CD4-positive, alpha-beta T cell treated with Interleukin-2 at 100 ng/mL for 4 hours (primary cell): ENCODE results near the gene PPIE.

Source experiments
- DNase-seq: peaks from one replicate; pipeline ENCODE4 v3.0.0-alpha.2; 2020; ENCODE audit warnings: low spot score

The PPIE gene

DNA sequence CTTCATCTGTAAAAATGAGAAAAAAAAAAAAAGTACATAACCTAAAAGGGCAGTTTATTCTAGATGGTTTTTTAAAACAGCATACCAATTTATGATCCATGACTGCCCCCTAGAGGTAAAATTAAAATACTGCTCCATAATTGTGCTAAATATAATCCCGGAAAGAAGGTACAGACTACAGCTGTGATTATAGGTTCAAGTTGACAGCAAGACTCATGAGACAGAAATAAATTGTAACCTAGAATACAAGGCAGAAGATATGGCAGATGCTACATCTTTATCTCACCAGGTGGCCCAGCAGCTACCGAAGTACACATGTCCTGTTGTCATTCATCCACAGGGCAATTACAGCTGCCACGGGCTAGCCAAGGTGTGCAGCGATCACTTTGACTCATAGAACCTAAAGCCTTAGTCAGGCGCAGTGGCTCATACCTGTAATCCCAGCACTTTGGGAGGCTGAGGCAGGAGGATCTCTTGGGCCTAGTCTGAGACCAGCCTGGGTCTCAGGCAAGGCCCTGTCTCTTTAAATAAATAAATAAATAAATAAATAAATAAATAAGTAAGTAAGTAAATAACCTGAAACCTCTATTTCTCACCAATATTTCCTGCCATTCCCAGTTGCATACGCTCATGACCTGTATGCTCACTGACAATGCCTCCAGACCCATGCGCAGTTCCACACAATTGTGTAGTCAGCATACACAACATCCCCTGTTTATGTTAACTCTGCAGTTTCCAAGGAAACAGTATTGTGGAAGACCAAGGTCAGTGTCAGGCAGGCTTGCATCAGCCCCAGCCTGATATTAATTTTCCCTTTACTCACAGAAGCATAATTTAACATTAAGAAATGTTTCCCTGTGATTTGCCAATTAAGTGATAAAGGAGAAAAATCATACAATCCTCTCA is 18.3 kb upstream of the PPIE start:
- DNase-seq: peak; percentile 84

DNA sequence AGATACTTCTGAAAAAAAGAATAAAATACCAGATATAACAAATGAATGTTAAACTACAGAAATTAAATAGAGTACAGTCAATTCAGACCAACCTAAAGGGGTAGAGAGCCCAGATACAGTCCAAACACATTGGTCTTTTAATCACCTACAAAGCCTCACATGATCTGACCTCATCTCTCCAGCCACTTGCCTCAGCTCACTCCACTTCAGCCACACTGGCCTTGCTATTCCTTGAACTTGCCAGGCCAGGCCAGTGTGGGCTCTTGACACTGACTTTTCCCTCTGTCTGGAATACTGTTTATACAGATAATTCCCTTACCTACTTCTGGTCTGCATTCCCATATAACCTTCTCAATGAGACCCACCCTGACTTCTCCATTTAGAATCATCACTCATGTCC is 17.0 kb upstream of the PPIE start:
- no peak for DNase-seq

DNA sequence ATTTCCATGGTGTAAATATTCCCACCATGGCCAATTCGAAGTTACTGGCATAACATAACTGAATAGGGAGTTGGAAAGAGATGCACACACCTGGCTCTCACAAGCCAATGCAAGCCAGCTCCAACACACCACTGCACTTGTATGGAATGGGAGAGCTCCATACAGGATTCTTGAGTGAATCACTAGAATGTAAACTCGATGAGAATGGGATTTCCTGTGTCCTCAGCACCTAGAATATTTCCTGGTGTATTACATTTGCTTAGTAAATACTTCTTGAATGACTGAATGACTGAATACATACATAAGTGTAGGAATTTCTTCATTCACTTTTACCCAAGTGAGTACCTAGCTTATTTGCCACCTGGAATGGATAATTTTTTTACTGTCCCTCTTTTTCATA is 16.2 kb upstream of the PPIE start:
- DNase-seq: no peak

DNA sequence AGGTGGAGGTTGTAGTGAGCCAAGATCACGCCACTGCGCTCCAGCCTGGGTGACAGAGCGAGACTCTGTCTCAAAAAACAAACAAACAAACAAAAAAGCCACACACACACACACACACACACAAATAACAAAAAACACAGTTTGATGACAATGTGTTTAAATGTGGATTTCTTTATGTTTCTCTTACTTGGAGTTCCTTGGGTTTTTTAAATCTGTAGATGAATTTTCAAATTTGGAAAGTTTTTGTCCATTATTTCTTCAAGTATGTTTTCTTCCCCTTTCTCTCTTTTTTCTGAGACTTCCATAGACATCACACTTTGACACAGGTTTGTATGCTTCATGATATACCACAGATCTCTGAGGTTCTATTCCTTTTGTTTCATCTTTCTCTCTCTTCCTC is 12.1 kb upstream of the PPIE start:
- no peak for DNase-seq

DNA sequence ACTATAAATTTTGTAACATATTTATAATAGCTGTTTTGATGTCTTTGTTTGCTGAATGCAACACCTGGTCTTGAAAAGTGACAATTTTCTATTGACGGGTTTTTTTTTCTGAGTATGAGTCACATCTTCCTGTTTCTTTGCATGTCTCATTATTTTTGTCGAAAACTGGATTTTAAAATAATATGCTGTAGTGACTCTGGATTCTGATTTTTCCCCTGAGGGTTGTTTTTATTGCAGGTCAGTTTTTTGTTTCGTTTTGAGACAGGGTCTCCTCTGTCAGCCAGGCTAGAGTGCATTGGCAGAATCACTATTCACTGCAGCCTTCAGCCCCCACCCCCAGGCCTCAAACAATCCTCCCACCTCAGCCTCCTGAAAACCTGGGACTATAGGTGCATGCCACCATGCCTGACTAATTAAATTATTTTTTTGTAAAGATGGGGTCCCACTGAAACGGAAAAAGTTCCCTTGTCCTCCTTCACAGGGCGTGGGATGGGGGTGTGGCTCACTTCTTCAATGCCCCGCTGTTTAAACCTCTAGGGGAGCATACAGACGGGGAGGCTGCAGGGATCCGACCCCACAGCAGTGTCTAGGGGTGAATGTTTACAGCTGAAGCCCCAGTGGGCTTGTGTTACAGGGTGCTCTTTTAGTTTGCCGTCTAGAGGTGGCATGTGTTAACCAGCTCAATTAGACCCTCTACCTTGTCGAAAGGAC is 11.3 kb upstream of the PPIE start:
- no peak for DNase-seq

DNA sequence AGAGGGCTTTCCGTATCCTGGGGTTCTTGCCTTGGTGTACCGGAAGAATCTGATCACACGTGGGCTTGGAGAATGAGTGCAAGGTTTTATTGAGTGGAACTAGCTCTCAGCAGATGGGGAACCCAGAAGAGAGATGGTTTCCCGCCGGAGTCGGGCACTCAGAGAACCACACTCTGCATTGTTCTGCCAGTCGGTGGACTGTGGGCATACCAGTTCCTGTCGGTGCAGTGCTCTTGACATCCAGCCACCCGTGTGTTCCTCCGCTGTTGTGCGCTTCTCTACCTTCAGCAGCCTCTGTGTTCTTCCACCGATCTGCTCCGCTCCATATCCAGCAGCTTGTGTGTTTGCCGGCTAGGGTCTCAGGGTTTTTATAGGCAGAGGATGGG is 10.8 kb upstream of the PPIE start:
- DNase-seq: no peak

DNA sequence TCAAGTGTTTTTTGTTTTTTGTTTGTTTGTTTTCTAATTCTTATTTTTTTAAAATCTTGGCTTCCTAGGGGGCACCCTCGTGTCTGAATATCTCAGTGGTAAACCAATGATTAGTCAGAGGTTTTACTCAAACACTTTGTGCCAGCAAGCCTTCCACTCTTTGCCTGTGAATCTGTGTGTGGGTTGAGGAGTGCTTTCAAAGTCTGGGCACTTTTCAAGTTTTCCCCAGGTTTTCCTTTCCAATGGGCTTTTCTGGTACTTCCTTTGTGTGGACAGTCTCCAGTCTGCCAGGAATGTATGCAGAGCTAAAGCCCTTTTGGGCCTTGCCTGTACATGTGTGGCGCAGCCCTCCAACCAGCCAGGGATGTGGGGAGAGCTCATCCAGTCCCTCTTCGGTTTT is 9.7 kb upstream of the PPIE start:
- no peak for DNase-seq

DNA sequence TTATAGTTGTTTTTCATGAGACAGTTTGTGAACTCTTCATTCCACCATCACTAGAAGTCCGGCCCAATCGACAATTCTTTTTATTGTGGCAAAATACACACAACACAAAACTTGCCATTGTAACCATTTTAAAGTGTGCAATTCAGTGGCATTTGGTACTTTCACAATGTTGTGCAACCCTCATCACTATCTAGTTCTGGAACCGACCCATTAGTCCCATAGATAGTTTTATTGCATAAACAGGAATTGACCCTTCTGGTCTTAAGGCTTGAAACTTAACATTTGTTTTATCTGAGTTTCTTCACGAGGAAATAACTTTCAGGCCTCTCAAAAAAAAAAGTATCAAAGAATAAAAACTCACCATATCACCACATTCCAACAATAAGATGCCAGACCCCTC is 8.8 kb upstream of the PPIE start:
- DNase-seq: no peak

DNA sequence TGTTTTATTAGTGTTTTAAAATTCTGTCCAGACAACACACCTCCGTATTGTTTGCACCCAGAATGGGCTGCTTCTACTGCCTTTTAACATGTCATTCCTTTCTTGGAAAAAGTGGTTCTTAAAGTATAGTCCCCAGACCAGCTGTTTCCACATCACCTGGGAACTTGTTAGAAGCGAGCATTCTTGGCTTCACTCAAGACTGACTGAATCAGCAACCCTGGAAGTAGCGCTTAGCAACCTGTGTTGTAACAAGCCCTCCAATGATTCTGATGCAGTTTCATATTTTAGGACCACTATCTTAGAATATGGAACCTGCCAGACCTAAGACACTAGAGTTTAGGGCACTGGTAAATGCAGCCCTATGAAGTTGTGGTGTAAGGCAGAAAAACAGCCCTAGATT is 6.0 kb upstream of the PPIE start:
- no peak for DNase-seq

DNA sequence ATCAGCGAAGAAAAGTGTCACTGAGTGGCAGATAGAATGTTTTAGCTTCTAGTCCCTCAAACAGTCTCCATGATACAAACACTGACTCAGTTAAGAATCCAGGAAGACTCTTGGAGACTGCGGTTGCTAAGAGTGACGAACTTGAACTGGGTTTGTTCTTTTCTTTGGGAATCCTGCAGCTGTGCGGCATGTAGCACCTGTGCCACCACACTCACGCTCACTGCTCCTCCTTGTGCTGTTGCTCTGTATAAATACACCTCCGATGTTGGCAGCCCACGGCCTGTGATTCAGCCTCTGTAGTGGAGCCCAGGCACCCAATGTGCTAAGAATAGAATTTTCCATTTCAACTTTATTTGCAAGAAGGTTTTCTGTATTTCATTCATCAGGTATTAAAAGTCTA is 5.5 kb upstream of the PPIE start:
- no peak for DNase-seq

DNA sequence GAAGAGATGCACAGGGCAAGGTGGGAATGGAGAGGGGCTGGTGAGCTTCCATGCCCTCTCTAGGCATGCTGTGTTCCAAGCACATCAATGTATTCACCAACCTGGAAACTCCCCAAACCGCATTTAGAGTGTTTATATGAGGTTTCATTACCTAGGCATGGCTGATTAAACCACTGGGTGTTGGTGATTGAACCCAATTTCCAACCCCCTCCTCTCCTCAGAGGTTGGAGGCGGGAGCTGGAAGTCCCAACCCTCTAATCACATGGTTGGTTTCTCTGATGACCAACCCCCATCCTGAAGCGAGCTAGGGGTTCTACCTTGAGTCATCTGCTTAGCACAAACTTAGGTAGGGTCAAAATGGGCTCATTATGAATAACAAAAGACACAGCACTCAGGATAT is 3.0 kb upstream of the PPIE start:
- DNase-seq: no peak

DNA sequence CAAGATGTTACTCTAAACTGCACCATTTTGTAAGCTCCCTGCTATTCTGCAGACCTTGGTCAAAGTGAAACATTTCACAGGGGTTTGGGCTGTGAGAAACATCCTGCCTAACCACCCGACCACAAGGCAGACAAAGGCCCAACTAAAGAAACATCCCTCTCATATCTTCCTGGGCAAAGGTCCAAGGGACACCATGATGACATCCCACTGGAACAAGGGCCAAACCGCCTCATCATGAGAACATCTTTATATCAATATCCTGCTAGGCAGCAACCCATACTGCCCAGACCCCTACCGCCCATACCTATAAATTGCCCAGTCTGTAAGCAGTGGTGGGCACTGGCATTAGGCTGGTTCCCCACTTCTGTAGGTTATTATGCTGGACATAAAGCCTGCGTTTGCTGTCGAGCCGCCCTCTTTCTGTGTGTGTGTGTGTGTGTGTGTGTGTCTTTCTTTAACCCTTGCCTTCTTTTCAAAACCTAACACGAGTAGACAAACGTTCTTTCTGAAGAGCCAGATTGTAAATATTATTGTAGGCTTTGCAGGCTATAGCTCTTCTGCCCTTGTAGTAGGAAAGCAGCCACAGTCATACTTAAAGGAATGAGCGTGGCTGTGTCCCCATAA is 1.0 kb upstream of the PPIE start:
- no peak for DNase-seq

DNA sequence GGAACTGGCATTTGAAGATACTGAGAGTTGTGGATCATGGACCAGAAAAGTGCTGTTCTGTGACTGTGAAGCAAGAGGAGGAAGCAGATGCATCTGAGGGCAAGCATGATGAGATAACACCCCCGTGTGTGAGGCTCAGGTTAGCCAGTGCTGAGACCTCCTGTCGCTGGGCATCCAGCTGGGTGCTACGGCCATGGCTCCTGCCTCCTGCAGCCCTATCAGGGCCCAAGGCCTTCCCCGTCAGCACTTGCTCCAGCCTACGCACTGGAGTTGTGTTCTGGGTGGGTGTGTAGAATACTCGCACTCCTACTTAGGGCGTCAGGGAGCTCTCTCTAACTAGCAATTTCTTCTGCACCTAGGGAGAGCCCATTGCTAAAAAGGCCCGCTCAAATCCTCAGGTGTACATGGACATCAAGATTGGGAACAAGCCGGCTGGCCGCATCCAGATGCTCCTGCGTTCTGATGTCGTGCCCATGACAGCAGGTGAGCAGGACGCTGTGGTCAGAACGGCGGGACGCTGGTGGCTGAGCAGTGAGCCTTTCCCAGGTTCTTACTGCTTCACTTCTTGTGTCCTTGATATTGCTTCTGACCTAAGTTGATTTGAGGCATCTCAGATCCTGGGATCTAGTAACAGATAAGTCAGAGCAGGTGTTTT is 6.5 kb downstream of the PPIE start:
- no peak for DNase-seq

DNA sequence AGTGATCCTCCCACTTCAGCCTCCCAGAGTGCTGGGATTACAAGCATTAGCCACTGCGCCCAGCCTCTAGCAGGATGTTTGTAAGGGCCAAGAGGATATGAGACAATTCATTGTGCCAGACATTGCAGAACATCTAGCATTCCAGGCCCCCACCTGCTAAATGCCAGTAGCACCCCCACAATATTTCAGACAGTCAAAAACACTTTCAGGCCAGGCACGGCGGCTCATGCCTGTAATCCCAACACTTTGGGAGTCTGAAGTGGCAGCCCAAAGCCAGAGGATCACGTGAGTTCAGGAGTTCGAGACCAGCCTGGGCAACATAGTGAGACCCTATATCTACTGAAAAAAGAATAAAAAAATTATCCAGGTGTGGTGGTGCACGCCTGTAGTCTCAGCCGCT is 12.9 kb downstream of the PPIE start:
- no peak for DNase-seq

DNA sequence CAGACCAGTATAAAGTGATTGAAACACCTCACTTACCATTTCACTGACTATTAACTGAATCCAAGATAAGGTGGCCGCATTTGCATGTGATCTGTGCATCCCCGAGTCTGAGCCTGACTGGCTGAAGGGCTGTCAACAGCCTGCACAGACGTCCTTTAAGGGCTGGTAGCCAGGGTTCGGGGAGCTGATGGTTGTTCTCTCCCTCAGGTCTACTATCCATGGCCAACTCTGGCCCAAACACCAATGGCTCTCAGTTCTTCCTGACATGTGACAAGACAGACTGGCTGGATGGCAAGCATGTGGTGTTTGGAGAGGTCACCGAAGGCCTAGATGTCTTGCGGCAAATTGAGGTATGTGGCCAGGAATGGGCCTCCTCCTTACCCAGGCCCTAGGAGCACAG is 14.0 kb downstream of the PPIE start:
- no peak for DNase-seq

DNA sequence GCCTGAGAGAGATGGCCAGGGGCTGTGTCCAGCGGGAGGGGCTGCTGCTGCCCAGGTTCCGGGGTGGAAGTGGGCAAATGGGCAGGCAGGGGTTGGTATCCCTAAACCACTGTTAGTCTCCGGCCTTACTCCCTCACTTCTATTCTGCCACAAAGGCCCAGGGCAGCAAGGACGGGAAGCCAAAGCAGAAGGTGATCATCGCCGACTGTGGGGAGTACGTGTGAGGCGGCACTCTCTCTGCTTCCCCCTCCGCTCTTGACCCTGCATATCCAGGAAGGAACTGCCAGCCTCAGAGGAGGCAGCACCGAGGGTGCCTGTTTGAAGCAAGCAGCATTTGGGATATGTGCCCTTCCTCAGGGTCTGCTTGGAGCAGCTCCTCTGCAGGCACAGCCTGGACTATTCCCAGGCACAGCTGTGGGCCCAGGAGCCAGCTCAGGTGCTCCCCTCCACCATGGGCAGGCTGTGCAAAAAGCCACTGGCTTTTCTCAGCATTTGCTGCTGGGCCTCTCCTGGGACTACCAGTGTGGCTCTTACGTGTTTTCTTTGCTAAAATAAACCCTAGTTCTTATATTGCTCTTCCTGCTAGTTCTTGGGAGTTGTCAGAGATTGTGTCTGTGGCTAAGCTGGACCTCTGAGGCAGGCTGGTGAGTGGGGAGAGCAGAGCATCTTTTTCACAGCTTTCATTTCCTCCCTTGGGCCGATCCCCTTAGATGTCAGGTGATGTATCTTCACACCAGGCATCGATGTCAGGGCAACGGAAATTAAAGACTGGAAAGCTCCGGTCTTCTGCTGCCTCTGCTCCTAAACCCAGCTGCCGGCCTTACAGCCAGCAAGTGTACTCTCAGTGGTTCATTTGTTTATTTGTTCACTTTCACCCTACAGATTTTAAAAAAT is 14.7 kb downstream of the PPIE start:
- no peak for DNase-seq

DNA sequence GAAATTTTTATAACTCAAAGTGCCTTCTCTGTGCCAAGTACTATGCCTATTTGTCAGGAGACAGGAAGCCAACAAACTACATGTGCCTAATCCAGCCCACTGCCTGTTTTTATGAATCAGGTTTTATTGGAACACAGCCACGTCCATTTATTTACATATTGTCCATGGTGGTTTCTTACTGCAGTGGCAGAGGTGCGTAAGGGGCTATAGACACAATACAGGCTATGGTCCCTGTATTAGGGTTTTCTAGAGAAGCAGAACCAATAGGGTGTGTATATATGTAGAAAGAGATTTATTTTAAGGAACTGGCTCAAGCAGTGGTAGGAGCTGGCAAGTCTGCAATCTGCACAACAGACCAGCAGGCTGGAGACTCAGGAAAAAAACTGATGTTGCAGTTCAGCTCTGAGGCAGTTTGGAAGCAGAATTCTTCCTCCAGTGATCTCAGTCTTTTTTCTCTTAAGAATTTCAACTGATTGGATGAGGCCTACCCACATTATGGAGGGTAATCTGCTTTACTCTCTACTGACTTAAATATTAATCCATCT is 15.4 kb downstream of the PPIE start:
- no peak for DNase-seq

DNA sequence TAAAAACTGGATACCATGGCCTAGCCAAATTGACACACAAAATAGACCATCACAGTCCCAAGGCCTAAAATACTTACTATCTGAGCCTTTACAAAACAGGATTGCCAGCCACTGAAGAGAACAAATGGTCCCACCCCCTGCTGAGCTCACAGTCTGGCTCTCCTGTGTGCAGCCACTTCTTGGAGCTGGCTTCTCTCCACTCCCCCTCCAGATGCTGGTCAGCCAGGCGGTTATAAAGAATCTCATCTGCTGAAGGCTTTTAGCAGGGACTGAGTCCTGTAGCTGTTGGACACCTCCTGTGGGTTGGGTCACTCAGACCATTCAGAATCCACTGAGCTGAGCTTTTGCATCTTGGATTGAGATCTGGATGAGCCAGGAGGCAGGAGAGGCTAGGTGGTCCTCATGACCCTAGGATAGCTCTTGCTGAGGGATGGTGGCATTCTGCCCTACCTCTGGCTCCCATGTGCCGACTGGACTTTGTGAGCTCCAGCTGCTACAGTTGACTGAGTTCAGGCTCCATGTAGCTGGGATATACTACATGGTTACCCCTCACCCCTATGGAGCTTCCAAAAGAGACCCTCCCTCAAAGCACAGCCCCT is 16.3 kb downstream of the PPIE start:
- no peak for DNase-seq

DNA sequence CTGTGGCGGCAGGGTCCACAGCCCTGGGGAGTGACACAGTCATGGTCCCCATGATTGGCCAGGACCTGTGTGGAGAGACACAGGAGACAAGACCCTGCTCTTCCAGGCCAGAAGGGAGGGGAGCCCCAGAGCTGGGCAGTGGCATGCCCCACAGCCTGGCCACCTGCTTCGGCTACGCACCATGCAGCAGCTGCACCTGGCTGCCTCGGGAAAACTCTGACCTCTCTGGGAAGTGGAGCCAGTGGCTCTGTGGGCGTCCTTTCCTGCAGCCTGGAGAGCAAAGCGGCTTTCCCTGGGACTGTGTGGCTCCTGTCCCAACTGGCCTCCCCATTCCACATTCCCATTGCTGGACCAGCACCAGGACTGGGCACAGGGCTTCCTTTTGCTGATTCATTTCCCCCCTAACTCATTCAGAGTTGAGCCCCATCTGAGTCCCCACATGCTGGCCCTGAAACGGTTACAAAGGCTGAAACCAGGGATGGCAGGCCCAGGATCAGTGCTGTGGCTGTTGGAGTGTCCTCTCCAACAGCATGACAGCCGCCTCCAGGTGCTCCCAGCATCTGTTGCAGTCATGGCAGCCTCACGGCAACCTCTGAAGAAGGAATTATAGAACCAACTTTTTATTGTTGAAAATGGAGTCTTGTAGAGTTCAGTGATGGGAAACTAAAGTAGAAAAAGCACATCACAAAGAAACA is 17.4 kb downstream of the PPIE start:
- DNase-seq: no peak

DNA sequence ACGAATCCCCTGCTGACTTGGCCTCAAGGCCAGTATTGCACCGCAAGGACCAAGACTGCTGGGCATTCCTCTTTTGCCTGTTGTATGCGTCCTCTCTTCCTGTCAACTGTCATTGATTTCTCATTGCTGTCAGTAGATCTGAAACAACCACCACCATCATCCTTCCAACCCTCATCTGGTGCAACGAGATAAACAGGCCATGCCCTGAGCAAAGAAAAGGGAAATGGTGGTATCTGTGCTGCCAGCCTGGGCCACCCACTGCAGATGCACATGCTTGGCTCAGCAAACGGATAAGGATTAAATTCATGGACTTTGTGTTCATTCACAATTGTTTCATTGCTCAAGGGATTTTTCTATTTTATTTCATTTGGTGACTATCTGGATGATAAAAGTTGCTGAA is 18.8 kb downstream of the PPIE start:
- no peak for DNase-seq
